HEK293 (cell line): ENCODE data around the gene DLL4.

Source experiments
- BCL11A ChIP-seq: fragments of 450-650 bp; formaldehyde crosslinking; IDR thresholded peaks from 2 replicates; pipeline ENCODE4 v1.5.1; 2016; ENCODE audit warnings: low read depth, missing biosample characterization, missing genetic modification characterization
- BCL11B ChIP-seq: fragments of 450-650 bp; formaldehyde crosslinking; IDR thresholded peaks from 2 replicates; pipeline ENCODE4 v1.5.1; 2016; ENCODE audit warnings: low read depth, missing biosample characterization, missing genetic modification characterization
- ELK4 ChIP-seq: IDR thresholded peaks from 2 replicates; pipeline ENCODE4 v1.6.1; 2011; ENCODE audit warnings: mild to moderate bottlenecking, low read depth, low read length, borderline replicate concordance
- HIC1 ChIP-seq: fragments of 450-650 bp; formaldehyde crosslinking; IDR thresholded peaks from 2 replicates; pipeline ENCODE4 v1.5.1; 2016; ENCODE audit warnings: missing biosample characterization, missing genetic modification characterization
- KLF10 ChIP-seq: fragments of 450-650 bp; IDR thresholded peaks from 2 replicates; pipeline ENCODE4 v1.5.1; 2018; ENCODE audit warnings: missing biosample characterization, mild to moderate bottlenecking, missing genetic modification characterization
- KLF16 ChIP-seq: fragments of 450-650 bp; formaldehyde crosslinking; IDR thresholded peaks from 2 replicates; pipeline ENCODE4 v1.5.1; 2017; ENCODE audit warnings: missing biosample characterization, missing genetic modification characterization
- KLF8 ChIP-seq: fragments of 450-650 bp; formaldehyde crosslinking; IDR thresholded peaks from 2 replicates; pipeline ENCODE4 v1.5.1; 2016; ENCODE audit warnings: missing biosample characterization, missing genetic modification characterization
- KLF9 ChIP-seq: fragments of 450-650 bp; formaldehyde crosslinking; IDR thresholded peaks from 2 replicates; pipeline ENCODE4 v1.5.1; 2016; ENCODE audit warnings: missing biosample characterization, missing genetic modification characterization, low read depth
- REPIN1 ChIP-seq: fragments of 450-650 bp; formaldehyde crosslinking; IDR thresholded peaks from 2 replicates; pipeline ENCODE4 v1.5.1; 2017; ENCODE audit warnings: missing biosample characterization, missing genetic modification characterization, low read depth
- SP3 ChIP-seq: fragments of 450-650 bp; formaldehyde crosslinking; IDR thresholded peaks from 2 replicates; pipeline ENCODE4 v1.5.1; 2016; ENCODE audit warnings: missing biosample characterization, missing genetic modification characterization
- SP7 ChIP-seq: fragments of 450-650 bp; formaldehyde crosslinking; IDR thresholded peaks from 2 replicates; pipeline ENCODE4 v1.5.1; 2016; ENCODE audit warnings: missing biosample characterization, missing genetic modification characterization
- WT1 ChIP-seq: fragments of 450-650 bp; formaldehyde crosslinking; IDR thresholded peaks from 2 replicates; pipeline ENCODE4 v1.5.1; 2016; ENCODE audit warnings: missing biosample characterization, missing genetic modification characterization
- ZBTB20 ChIP-seq: fragments of 450-650 bp; formaldehyde crosslinking; IDR thresholded peaks from 2 replicates; pipeline ENCODE4 v1.5.1; 2016; ENCODE audit warnings: missing biosample characterization, missing genetic modification characterization
- ZBTB6 ChIP-seq: fragments of 450-650 bp; formaldehyde crosslinking; IDR thresholded peaks from 2 replicates; pipeline ENCODE4 v1.5.1; 2017; ENCODE audit warnings: missing biosample characterization, missing genetic modification characterization
- ZFHX2 ChIP-seq: fragments of 450-650 bp; formaldehyde crosslinking; conservative IDR thresholded peaks from 2 replicates; pipeline ENCODE4 v1.5.1; 2016; ENCODE audit warnings: missing biosample characterization, missing genetic modification characterization
- ZNF10 ChIP-seq: fragments of 450-650 bp; formaldehyde crosslinking; IDR thresholded peaks from 2 replicates; pipeline ENCODE4 v1.5.1; 2017; ENCODE audit warnings: missing biosample characterization, missing genetic modification characterization
- ZNF157 ChIP-seq: fragments of 450-650 bp; formaldehyde crosslinking; IDR thresholded peaks from 2 replicates; pipeline ENCODE4 v1.5.1; 2016; ENCODE audit warnings: missing biosample characterization, missing genetic modification characterization
- ZNF18 ChIP-seq: fragments of 450-650 bp; formaldehyde crosslinking; IDR thresholded peaks from 2 replicates; pipeline ENCODE4 v1.5.1; 2016; ENCODE audit warnings: missing biosample characterization, missing genetic modification characterization
- ZNF221 ChIP-seq: fragments of 450-650 bp; formaldehyde crosslinking; IDR thresholded peaks from 2 replicates; pipeline ENCODE4 v1.5.1; 2017; ENCODE audit warnings: missing biosample characterization, missing genetic modification characterization, borderline replicate concordance
- ZNF394 ChIP-seq: fragments of 450-650 bp; formaldehyde crosslinking; IDR thresholded peaks from 2 replicates; pipeline ENCODE4 v1.5.1; 2016; ENCODE audit warnings: missing biosample characterization, missing genetic modification characterization, mild to moderate bottlenecking, moderate library complexity, borderline replicate concordance
- ZNF473 ChIP-seq: fragments of 450-650 bp; formaldehyde crosslinking; IDR thresholded peaks from 2 replicates; pipeline ENCODE4 v1.5.1; 2017; ENCODE audit warnings: missing biosample characterization, missing genetic modification characterization
- ZNF529 ChIP-seq: fragments of 450-650 bp; formaldehyde crosslinking; IDR thresholded peaks from 2 replicates; pipeline ENCODE4 v1.5.1; 2017; ENCODE audit warnings: missing genetic modification characterization, missing biosample characterization; ENCODE audit not compliant: insufficient replicate concordance
- ZNF560 ChIP-seq: fragments of 450-650 bp; formaldehyde crosslinking; IDR thresholded peaks from 2 replicates; pipeline ENCODE4 v1.5.1; 2017; ENCODE audit warnings: missing biosample characterization, missing genetic modification characterization, borderline replicate concordance
- ZNF623 ChIP-seq: fragments of 450-650 bp; formaldehyde crosslinking; IDR thresholded peaks from 2 replicates; pipeline ENCODE4 v1.5.1; 2016; ENCODE audit warnings: missing biosample characterization, missing genetic modification characterization
- ZNF639 ChIP-seq: fragments of 450-650 bp; formaldehyde crosslinking; IDR thresholded peaks from 2 replicates; pipeline ENCODE4 v1.5.1; 2016; ENCODE audit warnings: missing biosample characterization, missing genetic modification characterization
- ZNF692 ChIP-seq: fragments of 450-650 bp; formaldehyde crosslinking; IDR thresholded peaks from 2 replicates; pipeline ENCODE4 v1.5.1; 2016; ENCODE audit warnings: missing biosample characterization, missing genetic modification characterization
- ZSCAN16 ChIP-seq: fragments of 450-650 bp; formaldehyde crosslinking; IDR thresholded peaks from 2 replicates; pipeline ENCODE4 v1.5.1; 2016; ENCODE audit warnings: missing biosample characterization, missing genetic modification characterization
- ZSCAN30 ChIP-seq: fragments of 450-650 bp; IDR thresholded peaks from 2 replicates; pipeline ENCODE4 v1.5.1; 2018; ENCODE audit warnings: missing biosample characterization, mild to moderate bottlenecking, missing genetic modification characterization, moderate library complexity
- ZSCAN4 ChIP-seq: fragments of 450-650 bp; formaldehyde crosslinking; IDR thresholded peaks from 2 replicates; pipeline ENCODE4 v1.5.1; 2017; ENCODE audit warnings: missing biosample characterization, missing genetic modification characterization

DLL4 gene

GRCh38 chr15:40893733-40894680 is 35.1 kb upstream of the DLL4 start, which contains the start of gene VPS18 (continued):
- TF ChIP-seq ZNF623 (tag by site-specific recombination) (no peak), KLF10 (tag by site-specific recombination) (peak; percentile 50; the same call in 1 of the 2 replicates), REPIN1 (no peak), ZNF394 (tag by site-specific recombination) (no peak), KLF8 (tag by site-specific recombination) (peak; percentile 76; the same call in 1 of the 2 replicates), BCL11B (no peak), ELK4 (no peak), ZBTB6 (tag by site-specific recombination) (no peak), SP3 (peak; percentile 71), HIC1 (tag by site-specific recombination) (no peak), ZFHX2 (tag by site-specific recombination) (peak; percentile 60; the same call in 1 of the 2 replicates), ZBTB20 (tag by site-specific recombination) (peak; percentile 40; the same call in 1 of the 2 replicates), ZSCAN4 (no peak), ZNF221 (tag by site-specific recombination) (no peak), KLF9 (peak; percentile 76), ZNF18 (tag by site-specific recombination) (no peak), ZNF157 (tag by site-specific recombination) (no peak), ZSCAN16 (peak; percentile 97), ZNF639 (no peak), ZNF473 (tag by site-specific recombination) (no peak), ZNF529 (tag by site-specific recombination) (no peak), ZNF692 (tag by site-specific recombination) (peak; percentile 12; the same call in 1 of the 2 replicates), ZNF560 (tag by site-specific recombination) (no peak), BCL11A (tag by site-specific recombination) (no peak), ZSCAN30 (0 out of 2 replicates have a peak, but pooled peaks have one; percentile 11), SP7 (no peak), ZNF10 (tag by site-specific recombination) (peak; percentile 46; the same call in 1 of the 2 replicates), WT1 (peak; percentile 32; the same call in 1 of the 2 replicates), KLF16 (tag by site-specific recombination) (peak; percentile 30; the same call in 1 of the 2 replicates)
